Skin epidermis (tissue), 12 donors: ENCODE measurements around the gene PPM1D.
"Not testable (repeated sequence)": the region's sequence is repeated elsewhere in the genome, so short reads cannot be mapped to it uniquely, and the experiment has no call there.

ENCODE experiments used
- H3K27ac ChIP-seq, 21 experiments: fragments of 200-600 bp; sonication (generic) in 11 of 21; one replicate each; pipeline ENCODE4 v1.5.0; 2020; ENCODE audit warnings: mild to moderate bottlenecking in 3 of 21, inconsistent platforms in 2 of 21, moderate library complexity in 2 of 21
- H3K4me3 ChIP-seq, 7 experiments: fragments of 200-600 bp; sonication (generic) in 2 of 7; one replicate each; pipeline ENCODE4 v1.5.0; 2020; ENCODE audit warnings: inconsistent platforms in 2 of 7, mild to moderate bottlenecking in 2 of 7, moderate library complexity in 1 of 7

The PPM1D gene

GRCh38 chr17:60592750-60593149 is 7.2 kb upstream of the PPM1D start:
- Histone ChIP-seq H3K27ac (no peak overlapping the region), H3K4me3 (no peak overlapping the region)

- not testable (repeated sequence) for H3K4me3 ChIP-seq, H3K27ac ChIP-seq
These were observed 6.5 kb upstream of the PPM1D start for GRCh38 chr17:60593441-60594036.

- H3K27ac ChIP-seq, H3K4me3 ChIP-seq: not testable (repeated sequence)
These were observed 5.8 kb upstream of the PPM1D start for GRCh38 chr17:60594170-60594569.

- Histone ChIP-seq H3K27ac (no peak overlapping the region), H3K4me3 (no peak overlapping the region)
These were observed 5.3 kb upstream of the PPM1D start for GRCh38 chr17:60594734-60595133.

- Histone ChIP-seq H3K27ac (no peak overlapping the region), H3K4me3 (no peak overlapping the region)
These were observed 2.7 kb upstream of the PPM1D start for GRCh38 chr17:60597297-60597696.

- H3K27ac ChIP-seq = peak overlapping the region in 1 of 21 experiments; percentile 94
- no peak overlapping the region for H3K4me3 ChIP-seq
These were observed 1.8 kb upstream of the PPM1D start for GRCh38 chr17:60598001-60598736.

- peak overlapping the region; percentile 79 to 95 (median 86) for H3K4me3 ChIP-seq
- H3K27ac ChIP-seq = peak overlapping the region; percentile 75 to 98 (median 94)
These were observed 773 bp upstream of the PPM1D start for GRCh38 chr17:60599220-60599619.

- Histone ChIP-seq H3K4me3 (peak overlapping the region; percentile 79 to 95 (median 86)), H3K27ac (peak overlapping the region; percentile 84 to 98 (median 94))
These were observed 775 bp downstream of the PPM1D start for GRCh38 chr17:60600490-60601446.

- Histone ChIP-seq H3K27ac (peak overlapping the region in 18 of 21 experiments; percentile 2 to 98 (median 94)), H3K4me3 (peak overlapping the region; percentile 79 to 95 (median 86))
These were observed 1.7 kb downstream of the PPM1D start for GRCh38 chr17:60601447-60602384.

GRCh38 chr17:60602385-60602742 is 2.4 kb downstream of the PPM1D start:
- H3K27ac ChIP-seq = peak overlapping the region in 8 of 21 experiments; percentile 12 to 95 (median 36)
- H3K4me3 ChIP-seq = peak overlapping the region; percentile 79 to 95 (median 86)

GRCh38 chr17:60602871-60603270 is 2.9 kb downstream of the PPM1D start:
- peak overlapping the region in 1 of 21 experiments; percentile 32 for H3K27ac ChIP-seq
- peak overlapping the region in 2 of 7 experiments; percentile 79 to 95 for H3K4me3 ChIP-seq

GRCh38 chr17:60603477-60603876 is 3.5 kb downstream of the PPM1D start:
- H3K27ac ChIP-seq, H3K4me3 ChIP-seq: not testable (repeated sequence)

- Histone ChIP-seq H3K4me3 (no peak overlapping the region), H3K27ac (peak overlapping the region in 1 of 21 experiments; percentile 17)
These were observed 4.8 kb downstream of the PPM1D start for GRCh38 chr17:60604686-60605334.

- H3K27ac ChIP-seq = no peak overlapping the region
These were observed 6.0 kb downstream of the PPM1D start for GRCh38 chr17:60606036-60606435.

GRCh38 chr17:60610473-60610872 is 10.5 kb downstream of the PPM1D start:
- Histone ChIP-seq H3K27ac (no peak overlapping the region), H3K4me3 (no peak overlapping the region)

More at GRCh38 chr17:60606036-60606435, 6.0 kb downstream of the PPM1D start:
- H3K4me3 ChIP-seq = no peak overlapping the region

GRCh38 chr17:60611321-60611720 is 11.3 kb downstream of the PPM1D start:
- not testable (repeated sequence) for H3K4me3 ChIP-seq, H3K27ac ChIP-seq

GRCh38 chr17:60613325-60613724 is 13.3 kb downstream of the PPM1D start:
- no peak overlapping the region for H3K27ac ChIP-seq
- no peak overlapping the region for H3K4me3 ChIP-seq

GRCh38 chr17:60613796-60614195 is 13.8 kb downstream of the PPM1D start:
- not testable (repeated sequence) for H3K4me3 ChIP-seq, H3K27ac ChIP-seq

GRCh38 chr17:60614247-60614646 is 14.3 kb downstream of the PPM1D start:
- not testable (repeated sequence) for H3K27ac ChIP-seq, H3K4me3 ChIP-seq
